SK-N-SH treated with all-trans-retinoic acid at 6 μM for 48 hours (cell line): ENCODE results near the gene SHANK3.

Source experiments
- ATAC-seq: fragments of 200-7000 bp; cut with Tn5 transposase; 3 replicates; pipeline ENCODE4 v1.9.1; 2020; ENCODE audit warnings: mild to moderate bottlenecking, moderate library complexity
- ARNTL ChIP-seq: fragments of 450-650 bp; formaldehyde crosslinking; IDR thresholded peaks from 2 replicates; pipeline ENCODE4 v1.5.0; 2020; ENCODE audit warnings: low read depth, mild to moderate bottlenecking, moderate library complexity, borderline replicate concordance
- BACH2 ChIP-seq: fragments of 250-450 bp; sonication (Bioruptor Pico); IDR thresholded peaks from 2 replicates; pipeline ENCODE4 v1.9.0; 2021; ENCODE audit warnings: mild to moderate bottlenecking, borderline replicate concordance
- CREB5 ChIP-seq: fragments of 250-450 bp; sonication (Bioruptor Pico); IDR thresholded peaks from 2 replicates; pipeline ENCODE4 v1.5.1; 2020; ENCODE audit warnings: low read depth, mild to moderate bottlenecking, moderate library complexity
- CSRNP3 ChIP-seq: fragments of 250-450 bp; sonication (Bioruptor Pico); IDR thresholded peaks from 2 replicates; pipeline ENCODE4 v1.5.1; 2021; ENCODE audit warnings: mild to moderate bottlenecking, moderate library complexity
- ESRRG ChIP-seq: fragments of 250-450 bp; sonication (Bioruptor Pico); IDR thresholded peaks from 2 replicates; pipeline ENCODE4 v1.6.1; 2021; ENCODE audit warnings: mild to moderate bottlenecking
- GLIS3 ChIP-seq: fragments of 250-450 bp; sonication (Bioruptor Pico); IDR thresholded peaks from 2 replicates; pipeline ENCODE4 v1.5.0; 2020; ENCODE audit warnings: mild to moderate bottlenecking, moderate library complexity
- OSR1 ChIP-seq: fragments of 250-450 bp; sonication (Bioruptor Pico); IDR thresholded peaks from 2 replicates; pipeline ENCODE4 v1.8.0; 2022; ENCODE audit warnings: moderate library complexity, mild to moderate bottlenecking, inconsistent platforms
- PATZ1 ChIP-seq: fragments of 250-450 bp; sonication (Bioruptor Pico); IDR thresholded peaks from 2 replicates; pipeline ENCODE4 v1.8.0; 2020; ENCODE audit warnings: mild to moderate bottlenecking, moderate library complexity, borderline replicate concordance
- PPARA ChIP-seq: fragments of 250-450 bp; sonication (Bioruptor Pico); IDR thresholded peaks from 2 replicates; pipeline ENCODE4 v1.5.0; 2020; ENCODE audit warnings: mild to moderate bottlenecking, borderline replicate concordance
- RARB ChIP-seq: fragments of 250-450 bp; sonication (Bioruptor Pico); IDR thresholded peaks from 2 replicates; pipeline ENCODE4 v1.8.0; 2021; ENCODE audit warnings: mild to moderate bottlenecking, moderate library complexity
- SNAI2 ChIP-seq: fragments of 250-450 bp; sonication (Bioruptor Pico); IDR thresholded peaks from 2 replicates; pipeline ENCODE4 v1.5.0; 2020; ENCODE audit warnings: mild to moderate bottlenecking, moderate library complexity
- TCF4 ChIP-seq: fragments of 250-450 bp; sonication (Bioruptor Pico); IDR thresholded peaks from 2 replicates; pipeline ENCODE4 v1.8.0; 2021; ENCODE audit warnings: mild to moderate bottlenecking, moderate library complexity, borderline replicate concordance
- TOX ChIP-seq: fragments of 250-450 bp; sonication (Bioruptor Pico); IDR thresholded peaks from 2 replicates; pipeline ENCODE4 v1.8.0; 2021; ENCODE audit warnings: mild to moderate bottlenecking, moderate library complexity, borderline replicate concordance
- TSHZ2 ChIP-seq: fragments of 250-450 bp; sonication (Bioruptor Pico); IDR thresholded peaks from 2 replicates; pipeline ENCODE4 v1.5.0; 2020; ENCODE audit warnings: mild to moderate bottlenecking, moderate library complexity
- ZC3H10 ChIP-seq: fragments of 250-450 bp; sonication (Bioruptor Pico); IDR thresholded peaks from 2 replicates; pipeline ENCODE4 v1.5.1; 2021; ENCODE audit warnings: mild to moderate bottlenecking, moderate library complexity
- ZFP3 ChIP-seq: fragments of 250-450 bp; sonication (Bioruptor Pico); IDR thresholded peaks from 2 replicates; pipeline ENCODE4 v1.5.0; 2020; ENCODE audit warnings: mild to moderate bottlenecking, moderate library complexity
- ZFP30 ChIP-seq: fragments of 450-650 bp; formaldehyde crosslinking; IDR thresholded peaks from 2 replicates; pipeline ENCODE4 v1.5.0; 2022; ENCODE audit warnings: mild to moderate bottlenecking, moderate library complexity
- ZNF565 ChIP-seq: fragments of 450-650 bp; formaldehyde crosslinking; conservative IDR thresholded peaks from 2 replicates; pipeline ENCODE4 v1.5.0; 2020; ENCODE audit warnings: low read depth, mild to moderate bottlenecking, moderate library complexity
- ZNF70 ChIP-seq: fragments of 450-650 bp; formaldehyde crosslinking; IDR thresholded peaks from 2 replicates; pipeline ENCODE4 v1.5.0; 2020; ENCODE audit warnings: mild to moderate bottlenecking, moderate library complexity

SHANK3 gene

GRCh38 chr22:50694099-50694605, 21.5 kb downstream of the SHANK3 start:
- ATAC-seq: peak; percentile 32; the same call in 1 of the 3 replicates
- TF ChIP-seq BACH2 (no peak), RARB (CRISPR knock-in tag) (no peak), CSRNP3 (CRISPR knock-in tag) (no peak), TOX (CRISPR knock-in tag) (no peak), PATZ1 (CRISPR knock-in tag) (no peak), PPARA (CRISPR knock-in tag) (no peak), SNAI2 (CRISPR knock-in tag) (no peak), GLIS3 (CRISPR knock-in tag) (no peak), ZFP30 (CRISPR knock-in tag) (no peak), ZFP3 (CRISPR knock-in tag) (no peak), ZNF70 (CRISPR knock-in tag) (no peak), OSR1 (CRISPR knock-in tag) (no peak), ARNTL (CRISPR knock-in tag) (no peak)

GRCh38 chr22:50694766-50695420, 22.3 kb downstream of the SHANK3 start:
- no peak for ATAC-seq
- TF ChIP-seq ZC3H10 (CRISPR knock-in tag) (no peak), ARNTL (CRISPR knock-in tag) (no peak), ZNF70 (CRISPR knock-in tag) (no peak), ESRRG (no peak)

- no peak for TF ChIP-seq TCF4 (CRISPR knock-in tag)
- TF ChIP-seq ZFP30 (CRISPR knock-in tag): no peak
- TF ChIP-seq, all 23 proteins: peak for 0
- ATAC-seq: no peak
Measured at GRCh38 chr22:50695421-50696250, 23.0 kb downstream of the SHANK3 start.

- TF ChIP-seq SNAI2 (CRISPR knock-in tag): no peak
- no peak for ATAC-seq
Measured at GRCh38 chr22:50696251-50696798, 23.7 kb downstream of the SHANK3 start.

GRCh38 chr22:50696799-50697561, 24.4 kb downstream of the SHANK3 start:
- ATAC-seq: peak; percentile 75
- no peak for TF ChIP-seq SNAI2 (CRISPR knock-in tag)
- no peak for TF ChIP-seq PATZ1 (CRISPR knock-in tag)
- TF ChIP-seq ZNF565: no peak
- TF ChIP-seq GLIS3 (CRISPR knock-in tag): no peak
- no peak for TF ChIP-seq TCF4 (CRISPR knock-in tag)
- TF ChIP-seq TSHZ2 (CRISPR knock-in tag): no peak
- no peak for TF ChIP-seq ESRRG
- TF ChIP-seq ZFP3 (CRISPR knock-in tag): no peak
- TF ChIP-seq CREB5: no peak
